ENCODE data around the gene KPTN. TPM values are rescaled to one million over a fixed set of nuclear protein-coding genes. Genes with fewer than 3 reads are reported as not detected.

The KPTN gene
- total and polyA plus RNA-seq, 2 of the 13 experiments (the other 11 are each of a cell fraction or from before 2014, with no cell fraction given), result 9.1 to 13.3 TPM

DNA sequence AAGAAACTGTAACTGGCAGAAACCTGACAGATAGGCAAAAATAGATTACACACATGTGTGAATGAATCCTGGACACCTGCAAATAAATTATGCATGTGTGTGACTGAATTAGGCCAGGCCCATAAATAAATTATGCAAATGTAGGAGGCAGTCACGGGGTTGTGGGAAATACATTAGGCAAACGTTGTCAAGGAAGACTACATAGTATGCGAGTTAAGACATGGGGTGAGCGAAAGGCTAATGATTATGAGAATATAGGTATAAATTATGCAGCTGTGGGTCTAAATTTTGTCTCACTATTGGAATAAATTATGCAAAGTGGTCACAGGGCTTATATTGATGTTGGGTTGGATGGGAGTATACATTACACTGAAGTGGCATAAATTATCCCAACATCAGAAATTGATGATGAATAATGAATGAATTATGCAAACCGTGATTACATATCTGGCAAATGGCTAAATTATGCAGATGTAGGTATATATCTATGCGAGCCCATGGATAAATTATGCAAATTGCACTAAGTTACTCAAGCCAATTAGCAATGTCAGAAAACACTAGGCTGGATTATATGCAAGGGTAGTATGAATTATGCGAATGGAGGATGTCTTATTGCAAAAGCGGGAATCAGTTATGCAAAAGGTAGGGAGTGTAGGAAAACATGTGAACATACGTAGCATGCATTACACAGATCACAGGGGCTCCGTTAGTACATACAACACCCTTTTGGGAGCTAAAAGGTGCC is 19.2 kb downstream of the KPTN start:
- Histone ChIP-seq H3K4me2 (ENCODE audit: low read depth, low read length) (no peak overlapping the region), H3K27ac (ENCODE audit: extremely low read length, insufficient read depth, low read length) (no peak overlapping the region), H3K4me3 (replicated peaks in 1 of 3; ENCODE audit: insufficient read depth in 1 of 3, low read depth in 2 of 3, low read length in 3 of 3) (no peak overlapping the region), H2AFZ (ENCODE audit: low read length) (no peak overlapping the region), H3K9ac (ENCODE audit: insufficient read depth, low read depth, low read length) (no peak overlapping the region), H3K79me2 (ENCODE audit: insufficient read depth, low read length) (no peaks in the 10 kb centered on the region), H3K36me3 (replicated peaks in 1 of 2; ENCODE audit: control insufficient read depth in 1 of 2, insufficient read depth in 2 of 2, low read length in 2 of 2) (no peaks in the 10 kb centered on the region), H3K4me1 (ENCODE audit: insufficient read depth, low read length) (peaks cover 16% of the 10 kb centered on the region), H4K20me1 (ENCODE audit: insufficient read depth, low read length) (no peaks in the 10 kb centered on the region), H3K9me3 (ENCODE audit: low read length) (no peaks in the 10 kb centered on the region), H3K27me3 (ENCODE audit: control insufficient read depth in 1 of 2, insufficient read depth in 2 of 2, low read length in 2 of 2) (peaks cover 1 to 52% of the 10 kb centered on the region in 2 experiments; a peak in 3 of 5 replicates)
- in situ Hi-C loops (cut with HindIII; ENCODE audit: extremely low pct_ligation_motif_present, low pct_unique_long_range_greater_than_20kb), result no loop called here
- ChIA-PET CTCF (ENCODE audit: low intra/inter-chr PET ratio, low total read pairs) (no interaction called here), POLR2A (no interaction called here)
- intact Hi-C loops (cut with micrococcal nuclease; ENCODE audit: unreplicated experiment), result no loop called here
- ATAC-seq, result no peak
- BruUV-seq (replicated peaks), result no TSS peak
- whole genome bisulfite sequencing (ENCODE audit: low lambda C conversion rate), result 24% methylated on average over 10 of the region's 10 CpGs
- FAIRE-seq, result no peak
- DNase-seq (ENCODE audit: low spot score), result no peak
- no peak for TF ChIP-seq CENPT (CRISPR knock-in tag; IDR thresholded peaks at IDR 0.05; ENCODE audit: low read depth)
- TF ChIP-seq, protein P1, sequence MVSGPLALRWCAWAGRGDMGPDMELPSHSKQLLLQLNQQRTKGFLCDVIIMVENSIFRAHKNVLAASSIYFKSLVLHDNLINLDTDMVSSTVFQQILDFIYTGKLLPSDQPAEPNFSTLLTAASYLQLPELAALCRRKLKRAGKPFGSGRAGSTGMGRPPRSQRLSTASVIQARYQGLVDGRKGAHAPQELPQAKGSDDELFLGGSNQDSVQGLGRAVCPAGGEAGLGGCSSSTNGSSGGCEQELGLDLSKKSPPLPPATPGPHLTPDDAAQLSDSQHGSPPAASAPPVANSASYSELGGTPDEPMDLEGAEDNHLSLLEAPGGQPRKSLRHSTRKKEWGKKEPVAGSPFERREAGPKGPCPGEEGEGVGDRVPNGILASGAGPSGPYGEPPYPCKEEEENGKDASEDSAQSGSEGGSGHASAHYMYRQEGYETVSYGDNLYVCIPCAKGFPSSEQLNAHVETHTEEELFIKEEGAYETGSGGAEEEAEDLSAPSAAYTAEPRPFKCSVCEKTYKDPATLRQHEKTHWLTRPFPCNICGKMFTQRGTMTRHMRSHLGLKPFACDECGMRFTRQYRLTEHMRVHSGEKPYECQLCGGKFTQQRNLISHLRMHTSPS (CRISPR knock-in tag; IDR thresholded peaks at IDR 0.05; ENCODE audit: low read depth), result no peak
- TF ChIP-seq, protein P2, sequence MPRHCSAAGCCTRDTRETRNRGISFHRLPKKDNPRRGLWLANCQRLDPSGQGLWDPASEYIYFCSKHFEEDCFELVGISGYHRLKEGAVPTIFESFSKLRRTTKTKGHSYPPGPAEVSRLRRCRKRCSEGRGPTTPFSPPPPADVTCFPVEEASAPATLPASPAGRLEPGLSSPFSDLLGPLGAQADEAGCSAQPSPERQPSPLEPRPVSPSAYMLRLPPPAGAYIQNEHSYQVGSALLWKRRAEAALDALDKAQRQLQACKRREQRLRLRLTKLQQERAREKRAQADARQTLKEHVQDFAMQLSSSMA (CRISPR knock-in tag; IDR thresholded peaks at IDR 0.05), result no peak
- no peak for TF ChIP-seq KMT2B (CRISPR knock-in tag; IDR thresholded peaks at IDR 0.05)
- TF ChIP-seq ZSCAN20 (CRISPR knock-in tag; IDR thresholded peaks at IDR 0.05; ENCODE audit: borderline replicate concordance), result no peak
- no peak for TF ChIP-seq NAIF1 (CRISPR knock-in tag; IDR thresholded peaks at IDR 0.05; ENCODE audit: borderline replicate concordance)
- TF ChIP-seq ZNF766 (CRISPR knock-in tag; IDR thresholded peaks at IDR 0.05; ENCODE audit: borderline replicate concordance), result no peak
- TF ChIP-seq, protein P3, sequence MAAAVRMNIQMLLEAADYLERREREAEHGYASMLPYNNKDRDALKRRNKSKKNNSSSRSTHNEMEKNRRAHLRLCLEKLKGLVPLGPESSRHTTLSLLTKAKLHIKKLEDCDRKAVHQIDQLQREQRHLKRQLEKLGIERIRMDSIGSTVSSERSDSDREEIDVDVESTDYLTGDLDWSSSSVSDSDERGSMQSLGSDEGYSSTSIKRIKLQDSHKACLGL (CRISPR knock-in tag; IDR thresholded peaks at IDR 0.05), result no peak
- TF ChIP-seq AKAP8 (CRISPR knock-in tag; IDR thresholded peaks at IDR 0.05), result no peak
- no peak for TF ChIP-seq MED8 (CRISPR knock-in tag; IDR thresholded peaks at IDR 0.05; ENCODE audit: insufficient replicate concordance)
- no peak for TF ChIP-seq RXRA (CRISPR knock-in tag; IDR thresholded peaks at IDR 0.05)
- TF ChIP-seq CAMTA2 (CRISPR knock-in tag; IDR thresholded peaks at IDR 0.05; ENCODE audit: borderline replicate concordance), result no peak
- no peak for TF ChIP-seq ZNF30 (CRISPR knock-in tag; IDR thresholded peaks at IDR 0.05)
- no peak for TF ChIP-seq ZMYM2 (CRISPR knock-in tag; IDR thresholded peaks at IDR 0.05)
- TF ChIP-seq, protein P4, sequence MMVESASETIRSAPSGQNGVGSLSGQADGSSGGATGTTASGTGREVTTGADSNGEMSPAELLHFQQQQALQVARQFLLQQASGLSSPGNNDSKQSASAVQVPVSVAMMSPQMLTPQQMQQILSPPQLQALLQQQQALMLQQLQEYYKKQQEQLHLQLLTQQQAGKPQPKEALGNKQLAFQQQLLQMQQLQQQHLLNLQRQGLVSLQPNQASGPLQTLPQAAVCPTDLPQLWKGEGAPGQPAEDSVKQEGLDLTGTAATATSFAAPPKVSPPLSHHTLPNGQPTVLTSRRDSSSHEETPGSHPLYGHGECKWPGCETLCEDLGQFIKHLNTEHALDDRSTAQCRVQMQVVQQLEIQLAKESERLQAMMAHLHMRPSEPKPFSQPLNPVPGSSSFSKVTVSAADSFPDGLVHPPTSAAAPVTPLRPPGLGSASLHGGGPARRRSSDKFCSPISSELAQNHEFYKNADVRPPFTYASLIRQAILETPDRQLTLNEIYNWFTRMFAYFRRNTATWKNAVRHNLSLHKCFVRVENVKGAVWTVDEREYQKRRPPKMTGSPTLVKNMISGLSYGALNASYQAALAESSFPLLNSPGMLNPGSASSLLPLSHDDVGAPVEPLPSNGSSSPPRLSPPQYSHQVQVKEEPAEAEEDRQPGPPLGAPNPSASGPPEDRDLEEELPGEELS (CRISPR knock-in tag; IDR thresholded peaks at IDR 0.05), result no peak
- TF ChIP-seq ZNF788 (CRISPR knock-in tag; IDR thresholded peaks at IDR 0.05; ENCODE audit: borderline replicate concordance), result no peak
- TF ChIP-seq FOXC1 (CRISPR knock-in tag; IDR thresholded peaks at IDR 0.05; ENCODE audit: borderline replicate concordance), result no peak
- TF ChIP-seq ZNF225 (CRISPR knock-in tag; IDR thresholded peaks at IDR 0.05), result no peak
- TF ChIP-seq, protein P5, sequence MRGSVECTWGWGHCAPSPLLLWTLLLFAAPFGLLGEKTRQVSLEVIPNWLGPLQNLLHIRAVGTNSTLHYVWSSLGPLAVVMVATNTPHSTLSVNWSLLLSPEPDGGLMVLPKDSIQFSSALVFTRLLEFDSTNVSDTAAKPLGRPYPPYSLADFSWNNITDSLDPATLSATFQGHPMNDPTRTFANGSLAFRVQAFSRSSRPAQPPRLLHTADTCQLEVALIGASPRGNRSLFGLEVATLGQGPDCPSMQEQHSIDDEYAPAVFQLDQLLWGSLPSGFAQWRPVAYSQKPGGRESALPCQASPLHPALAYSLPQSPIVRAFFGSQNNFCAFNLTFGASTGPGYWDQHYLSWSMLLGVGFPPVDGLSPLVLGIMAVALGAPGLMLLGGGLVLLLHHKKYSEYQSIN (CRISPR knock-in tag; IDR thresholded peaks at IDR 0.05; ENCODE audit: borderline replicate concordance), result no peak
